GM18951 (cell line): ENCODE measurements around the gene FANCM.
"Not testable (repeated sequence)": the region's sequence is repeated elsewhere in the genome, so short reads cannot be mapped to it uniquely, and the experiment has no call there.

ENCODE experiments used
- POLR2A ChIP-seq: IDR thresholded peaks from 4 replicates; pipeline ENCODE4 v1.6.1; 2011; ENCODE audit warnings: mild to moderate bottlenecking; ENCODE audit not compliant: insufficient read length, insufficient read depth; ENCODE audit errors: extremely low read depth
- in situ Hi-C: fragments of 300-500 bp; cut with MboI; formaldehyde crosslinking; loops from one replicate; pipeline ENCODE4 v1.12.0; 2022; ENCODE audit warnings: low sequenced_read_pairs, mixed read lengths, inconsistent platforms; ENCODE audit not compliant: unreplicated experiment

FANCM gene

GRCh38 chr14:45177076-45177475 lies 41.3 kb downstream of the FANCM start:
- no peak for TF ChIP-seq POLR2A
- in situ Hi-C loops = no loop called here

GRCh38 chr14:45181329-45181728 lies 45.6 kb downstream of the FANCM start:
- TF ChIP-seq POLR2A = no peak

GRCh38 chr14:45181806-45182205 lies 46.1 kb downstream of the FANCM start:
- TF ChIP-seq POLR2A = no peak
- in situ Hi-C loops = no loop called here

More at GRCh38 chr14:45181329-45181728, 45.6 kb downstream of the FANCM start:
- in situ Hi-C loops = no loop called here

- in situ Hi-C loops = no loop called here
- TF ChIP-seq POLR2A = no peak
These were observed 49.5 kb downstream of the FANCM start for GRCh38 chr14:45185100-45185814.

- in situ Hi-C loops = no loop called here
- no peak for TF ChIP-seq POLR2A
These were observed 59.2 kb downstream of the FANCM start for GRCh38 chr14:45194964-45195363.

GRCh38 chr14:45198551-45198950 lies 62.8 kb downstream of the FANCM start:
- TF ChIP-seq POLR2A = no peak
- in situ Hi-C loops = no loop called here

- in situ Hi-C loops = no loop called here
- TF ChIP-seq POLR2A = no peak
These were observed 63.5 kb downstream of the FANCM start for GRCh38 chr14:45199230-45199629.

GRCh38 chr14:45201905-45202304 lies 66.2 kb downstream of the FANCM start:
- no peak for TF ChIP-seq POLR2A
- in situ Hi-C loops = no loop called here

GRCh38 chr14:45204241-45204640 lies 68.5 kb downstream of the FANCM start:
- in situ Hi-C loops = no loop called here
- no peak for TF ChIP-seq POLR2A

GRCh38 chr14:45210159-45210558 lies 74.4 kb downstream of the FANCM start:
- TF ChIP-seq POLR2A = no peak
- in situ Hi-C loops = no loop called here

GRCh38 chr14:45211295-45211694 lies 75.6 kb downstream of the FANCM start:
- in situ Hi-C loops = no loop called here
- no peak for TF ChIP-seq POLR2A

GRCh38 chr14:45212231-45212630 lies 76.5 kb downstream of the FANCM start:
- in situ Hi-C loops = no loop called here
- TF ChIP-seq POLR2A = no peak

- in situ Hi-C loops = not testable (repeated sequence)
These were observed 78.0 kb downstream of the FANCM start for GRCh38 chr14:45213716-45214115.

- in situ Hi-C loops = not testable (repeated sequence)
These were observed 78.6 kb downstream of the FANCM start for GRCh38 chr14:45214341-45214740.

- TF ChIP-seq POLR2A = no peak
- in situ Hi-C loops = no loop called here
These were observed 86.9 kb downstream of the FANCM start for GRCh38 chr14:45222485-45223262.

- no peak for TF ChIP-seq POLR2A
- in situ Hi-C loops = no loop called here
These were observed 91.8 kb downstream of the FANCM start for GRCh38 chr14:45227566-45227965.
